ENCODE data around the gene MSH3.

Gene MSH3

GRCh38 chr5:80798633-80799032, 144.2 kb downstream of the MSH3 start:
- Histone ChIP-seq H2AFZ (ENCODE audit: low read length) (no peak overlapping the region), H3K4me1 (ENCODE audit: low read length) (no peaks in the 10 kb centered on the region), H4K20me1 (ENCODE audit: insufficient read depth, low read length) (no peaks in the 10 kb centered on the region), H3K9ac (ENCODE audit: low read length) (no peak overlapping the region), H3K4me3 (ENCODE audit: low read length) (no peak overlapping the region), H3K79me2 (ENCODE audit: low read length) (no peaks in the 10 kb centered on the region), H3K9me2 (replicated peaks; ENCODE audit: insufficient read depth, low read length) (no peaks in the 10 kb centered on the region), H3F3A (ENCODE audit: insufficient read depth, low read length) (no peaks in the 10 kb centered on the region), H3K27ac (ENCODE audit: low read length) (no peak overlapping the region), H3K4me2 (ENCODE audit: low read depth, low read length) (no peak overlapping the region), H3K36me3 (replicated peaks; ENCODE audit: insufficient read depth, low read length) (no peaks in the 10 kb centered on the region), H3K27me3 (replicated peaks; ENCODE audit: insufficient read depth, low read length) (no peaks in the 10 kb centered on the region), H3K9me3 (replicated peaks; ENCODE audit: insufficient read depth, low read length) (no peaks in the 10 kb centered on the region)
- TF ChIP-seq CTCF (IDR thresholded peaks at IDR 0.05; ENCODE audit: low read length), result no peak
- no peak for TF ChIP-seq EZH2 (optimal IDR thresholded peaks at IDR 0.05; ENCODE audit: low read depth, low read length)
- TF ChIP-seq EZH2phosphoT487 (IDR thresholded peaks at IDR 0.05; ENCODE audit: low read length), result no peak
- DNase-seq, result no peak

- Histone ChIP-seq H3K4me3 (ENCODE audit: low read length) (no peak overlapping the region), H3K27me3 (replicated peaks; ENCODE audit: insufficient read depth, low read length) (no peaks in the 10 kb centered on the region), H3K9me3 (replicated peaks; ENCODE audit: insufficient read depth, low read length) (no peaks in the 10 kb centered on the region), H3K9ac (ENCODE audit: low read length) (no peak overlapping the region), H3K4me2 (ENCODE audit: low read depth, low read length) (no peak overlapping the region), H3K79me2 (ENCODE audit: low read length) (no peaks in the 10 kb centered on the region), H4K20me1 (ENCODE audit: insufficient read depth, low read length) (no peaks in the 10 kb centered on the region), H2AFZ (ENCODE audit: low read length) (no peak overlapping the region), H3K27ac (ENCODE audit: low read length) (no peak overlapping the region), H3K9me2 (replicated peaks; ENCODE audit: insufficient read depth, low read length) (no peaks in the 10 kb centered on the region), H3K36me3 (replicated peaks; ENCODE audit: insufficient read depth, low read length) (no peaks in the 10 kb centered on the region), H3K4me1 (ENCODE audit: low read length) (no peaks in the 10 kb centered on the region), H3F3A (ENCODE audit: insufficient read depth, low read length) (no peaks in the 10 kb centered on the region)
- no peak for DNase-seq
- TF ChIP-seq CTCF (IDR thresholded peaks at IDR 0.05; ENCODE audit: low read length), result no peak
- TF ChIP-seq EZH2phosphoT487 (IDR thresholded peaks at IDR 0.05; ENCODE audit: low read length), result no peak
- TF ChIP-seq EZH2 (optimal IDR thresholded peaks at IDR 0.05; ENCODE audit: low read depth, low read length), result no peak
Observed at GRCh38 chr5:80799041-80799440, 144.6 kb downstream of the MSH3 start.

- no peaks in the 10 kb centered on the region for H4K20me1 ChIP-seq (ENCODE audit: insufficient read depth, low read length)
- H2AFZ ChIP-seq (ENCODE audit: low read length), result no peak overlapping the region
- no peaks in the 10 kb centered on the region for H3K27me3 ChIP-seq (replicated peaks; ENCODE audit: insufficient read depth, low read length)
- no peaks in the 10 kb centered on the region for H3K4me1 ChIP-seq (ENCODE audit: low read length)
- TF ChIP-seq CTCF (IDR thresholded peaks at IDR 0.05; ENCODE audit: low read length) (no peak), EZH2 (optimal IDR thresholded peaks at IDR 0.05; ENCODE audit: low read depth, low read length) (no peak), EZH2phosphoT487 (IDR thresholded peaks at IDR 0.05; ENCODE audit: low read length) (no peak)
- H3F3A ChIP-seq (ENCODE audit: insufficient read depth, low read length), result no peaks in the 10 kb centered on the region
- no peak overlapping the region for H3K4me3 ChIP-seq (ENCODE audit: low read length)
- no peak overlapping the region for H3K4me2 ChIP-seq (ENCODE audit: low read depth, low read length)
- no peak overlapping the region for H3K27ac ChIP-seq (ENCODE audit: low read length)
- H3K9me2 ChIP-seq (replicated peaks; ENCODE audit: insufficient read depth, low read length), result no peaks in the 10 kb centered on the region
- H3K9me3 ChIP-seq (replicated peaks; ENCODE audit: insufficient read depth, low read length), result no peaks in the 10 kb centered on the region
- no peaks in the 10 kb centered on the region for H3K79me2 ChIP-seq (ENCODE audit: low read length)
- DNase-seq, result no peak
- H3K36me3 ChIP-seq (replicated peaks; ENCODE audit: insufficient read depth, low read length), result no peaks in the 10 kb centered on the region
- H3K9ac ChIP-seq (ENCODE audit: low read length), result no peak overlapping the region
Observed at GRCh38 chr5:80799573-80799972, 145.1 kb downstream of the MSH3 start.
